Fibroblast of mammary gland (primary cell): Measurements from ENCODE around the gene FCHSD2.

Experiments
- DNase-seq: peaks from one replicate; pipeline ENCODE4 v3.0.0-alpha.2; 2010; ENCODE audit warnings: low read depth
- H3K4me3 ChIP-seq: 2 replicates; pipeline ENCODE4 v1.5.1; 2011; ENCODE audit warnings: low read depth, mild to moderate bottlenecking, low read length, moderate library complexity; ENCODE audit not compliant: control insufficient read depth
- CTCF ChIP-seq: conservative IDR thresholded peaks from 2 replicates; pipeline ENCODE4 v1.5.1; 2011; ENCODE audit warnings: low read depth, low read length, inconsistent platforms; ENCODE audit not compliant: control insufficient read depth, insufficient read depth

FCHSD2 gene

GRCh38 chr11:72975778-72976521, 166.2 kb downstream of the FCHSD2 start:
- peak; percentile 96 for DNase-seq
- no peak overlapping the region for H3K4me3 ChIP-seq
- no peak for TF ChIP-seq CTCF

- peak; percentile 76 for DNase-seq
- no peak for TF ChIP-seq CTCF
- H3K4me3 ChIP-seq, result no peak overlapping the region
These were observed 167.5 kb downstream of the FCHSD2 start for GRCh38 chr11:72974487-72975205.

- DNase-seq, result peak; percentile 89
- no peak for TF ChIP-seq CTCF
- H3K4me3 ChIP-seq, result no peak overlapping the region
These were observed 169.5 kb downstream of the FCHSD2 start for GRCh38 chr11:72972496-72973128.

- no peak for TF ChIP-seq CTCF
- no peak overlapping the region for H3K4me3 ChIP-seq
- DNase-seq, result no peak
These were observed 170.7 kb downstream of the FCHSD2 start for GRCh38 chr11:72971192-72971967.

GRCh38 chr11:72970557-72971118, 171.5 kb downstream of the FCHSD2 start:
- no peak overlapping the region for H3K4me3 ChIP-seq
- TF ChIP-seq CTCF, result no peak
- peak; percentile 19 for DNase-seq

GRCh38 chr11:72969894-72970335, 172.2 kb downstream of the FCHSD2 start:
- DNase-seq, result peak; percentile 88
- no peak for TF ChIP-seq CTCF
- H3K4me3 ChIP-seq, result no peak overlapping the region
